ENCODE results near the gene OGFOD3.
"Not testable (repeated sequence)": the region's sequence is repeated elsewhere in the genome, so short reads cannot be mapped to it uniquely, and the experiment has no call there.

Gene OGFOD3

DNA sequence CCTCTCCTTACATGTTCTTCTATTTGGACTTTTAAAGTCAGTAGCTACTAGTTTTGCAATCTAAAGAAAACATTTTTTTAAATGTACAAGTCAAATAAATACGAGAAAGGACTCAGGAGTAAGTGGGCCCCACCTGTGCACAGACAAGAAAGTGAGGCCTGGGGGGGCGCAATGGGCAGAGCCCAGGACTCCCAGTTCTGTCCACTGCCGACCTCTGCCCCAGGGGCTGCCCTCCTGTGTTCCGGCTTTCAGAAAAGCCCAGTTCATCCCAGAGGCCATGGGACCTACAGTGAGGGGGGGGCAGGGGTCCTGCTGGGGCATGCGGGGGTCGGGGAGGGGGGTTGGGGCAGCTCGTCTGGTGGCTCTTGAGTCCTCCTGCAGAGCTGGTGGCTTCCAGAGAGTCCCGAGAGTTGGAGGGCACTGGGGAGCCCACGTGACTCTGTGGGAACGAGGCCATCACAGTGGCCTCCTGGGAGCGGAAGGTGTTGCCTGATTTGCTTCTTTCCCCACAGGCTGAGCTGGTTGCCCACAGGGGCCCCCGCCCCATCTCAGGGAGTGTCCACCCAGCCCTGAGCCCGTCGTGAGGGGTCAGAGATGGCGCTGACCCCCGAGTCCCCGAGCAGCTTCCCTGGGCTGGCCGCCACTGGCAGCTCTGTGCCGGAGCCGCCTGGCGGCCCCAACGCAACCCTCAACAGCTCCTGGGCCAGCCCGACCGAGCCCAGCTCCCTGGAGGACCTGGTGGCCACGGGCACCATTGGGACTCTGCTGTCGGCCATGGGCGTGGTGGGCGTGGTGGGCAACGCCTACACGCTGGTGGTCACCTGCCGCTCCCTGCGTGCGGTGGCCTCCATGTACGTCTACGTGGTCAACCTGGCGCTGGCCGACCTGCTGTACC is 44.4 kb downstream of the OGFOD3 start:
- no peaks in the 10 kb centered on the region for H3K9me3 ChIP-seq (ENCODE audit: insufficient read depth, low read length)
- no peaks in the 10 kb centered on the region for H3K27me3 ChIP-seq (ENCODE audit: low read length)
- H3K9ac ChIP-seq (ENCODE audit: low read length), result no peak overlapping the region

DNA sequence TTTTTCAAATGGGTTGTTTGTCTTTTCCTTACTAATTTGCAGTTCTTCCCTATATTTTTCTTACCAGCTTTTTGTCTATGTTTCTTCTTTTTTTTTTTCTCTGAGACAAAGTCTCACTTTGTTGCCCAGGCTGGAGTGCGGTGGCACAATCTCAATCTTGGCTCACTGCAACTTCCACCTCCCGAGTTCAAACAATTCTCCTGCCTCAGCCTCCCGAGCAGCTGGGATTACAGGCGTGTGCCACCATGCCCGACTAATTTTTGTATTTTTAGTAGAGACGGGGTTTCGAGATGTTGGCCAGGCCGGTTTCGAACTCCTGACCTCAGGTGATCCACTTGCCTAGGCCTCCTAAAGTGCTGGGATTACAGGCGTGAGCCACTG is 45.3 kb downstream of the OGFOD3 start:
- not testable (repeated sequence) for H3K27me3 ChIP-seq (ENCODE audit: low read length); H3K36me3 ChIP-seq (ENCODE audit: low read length); H3F3A ChIP-seq (ENCODE audit: insufficient read depth); H3K79me2 ChIP-seq (ENCODE audit: insufficient read depth, low read length); H3K4me3 ChIP-seq (ENCODE audit: insufficient read depth, low read length, poor library complexity, severe bottlenecking); H2AFZ ChIP-seq (ENCODE audit: low read depth, low read length, severe bottlenecking); H4K20me1 ChIP-seq (ENCODE audit: low read depth, low read length); H3K27ac ChIP-seq (ENCODE audit: low read depth, low read length); H3K4me2 ChIP-seq (ENCODE audit: low read depth, low read length, poor library complexity, severe bottlenecking); H3K9me2 ChIP-seq (replicated peaks; ENCODE audit: insufficient read depth, low read length); H3K9ac ChIP-seq (ENCODE audit: low read length); H3K9me3 ChIP-seq (ENCODE audit: insufficient read depth, low read length)

More for the DNA sequence above, 44.4 kb downstream of the OGFOD3 start:
- Histone ChIP-seq H3K36me3 (ENCODE audit: low read length) (no peaks in the 10 kb centered on the region), H3K4me3 (ENCODE audit: insufficient read depth, low read length, poor library complexity, severe bottlenecking) (no peak overlapping the region), H3K79me2 (ENCODE audit: insufficient read depth, low read length) (no peaks in the 10 kb centered on the region), H2AFZ (ENCODE audit: low read depth, low read length, severe bottlenecking) (no peak overlapping the region), H3F3A (ENCODE audit: insufficient read depth) (no peaks in the 10 kb centered on the region), H3K27ac (ENCODE audit: low read depth, low read length) (no peak overlapping the region), H3K9me2 (replicated peaks; ENCODE audit: insufficient read depth, low read length) (no peaks in the 10 kb centered on the region), H4K20me1 (ENCODE audit: low read depth, low read length) (no peaks in the 10 kb centered on the region), H3K4me2 (ENCODE audit: low read depth, low read length, poor library complexity, severe bottlenecking) (no peak overlapping the region)
- TF ChIP-seq, protein P1, sequence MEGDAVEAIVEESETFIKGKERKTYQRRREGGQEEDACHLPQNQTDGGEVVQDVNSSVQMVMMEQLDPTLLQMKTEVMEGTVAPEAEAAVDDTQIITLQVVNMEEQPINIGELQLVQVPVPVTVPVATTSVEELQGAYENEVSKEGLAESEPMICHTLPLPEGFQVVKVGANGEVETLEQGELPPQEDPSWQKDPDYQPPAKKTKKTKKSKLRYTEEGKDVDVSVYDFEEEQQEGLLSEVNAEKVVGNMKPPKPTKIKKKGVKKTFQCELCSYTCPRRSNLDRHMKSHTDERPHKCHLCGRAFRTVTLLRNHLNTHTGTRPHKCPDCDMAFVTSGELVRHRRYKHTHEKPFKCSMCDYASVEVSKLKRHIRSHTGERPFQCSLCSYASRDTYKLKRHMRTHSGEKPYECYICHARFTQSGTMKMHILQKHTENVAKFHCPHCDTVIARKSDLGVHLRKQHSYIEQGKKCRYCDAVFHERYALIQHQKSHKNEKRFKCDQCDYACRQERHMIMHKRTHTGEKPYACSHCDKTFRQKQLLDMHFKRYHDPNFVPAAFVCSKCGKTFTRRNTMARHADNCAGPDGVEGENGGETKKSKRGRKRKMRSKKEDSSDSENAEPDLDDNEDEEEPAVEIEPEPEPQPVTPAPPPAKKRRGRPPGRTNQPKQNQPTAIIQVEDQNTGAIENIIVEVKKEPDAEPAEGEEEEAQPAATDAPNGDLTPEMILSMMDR (IDR thresholded peaks at IDR 0.05; ENCODE audit: insufficient read depth, low read length, poor library complexity, severe bottlenecking), result no peak
- TF ChIP-seq EZH2phosphoT487 (conservative IDR thresholded peaks at IDR 0.05; ENCODE audit: low read length), result no peak

DNA sequence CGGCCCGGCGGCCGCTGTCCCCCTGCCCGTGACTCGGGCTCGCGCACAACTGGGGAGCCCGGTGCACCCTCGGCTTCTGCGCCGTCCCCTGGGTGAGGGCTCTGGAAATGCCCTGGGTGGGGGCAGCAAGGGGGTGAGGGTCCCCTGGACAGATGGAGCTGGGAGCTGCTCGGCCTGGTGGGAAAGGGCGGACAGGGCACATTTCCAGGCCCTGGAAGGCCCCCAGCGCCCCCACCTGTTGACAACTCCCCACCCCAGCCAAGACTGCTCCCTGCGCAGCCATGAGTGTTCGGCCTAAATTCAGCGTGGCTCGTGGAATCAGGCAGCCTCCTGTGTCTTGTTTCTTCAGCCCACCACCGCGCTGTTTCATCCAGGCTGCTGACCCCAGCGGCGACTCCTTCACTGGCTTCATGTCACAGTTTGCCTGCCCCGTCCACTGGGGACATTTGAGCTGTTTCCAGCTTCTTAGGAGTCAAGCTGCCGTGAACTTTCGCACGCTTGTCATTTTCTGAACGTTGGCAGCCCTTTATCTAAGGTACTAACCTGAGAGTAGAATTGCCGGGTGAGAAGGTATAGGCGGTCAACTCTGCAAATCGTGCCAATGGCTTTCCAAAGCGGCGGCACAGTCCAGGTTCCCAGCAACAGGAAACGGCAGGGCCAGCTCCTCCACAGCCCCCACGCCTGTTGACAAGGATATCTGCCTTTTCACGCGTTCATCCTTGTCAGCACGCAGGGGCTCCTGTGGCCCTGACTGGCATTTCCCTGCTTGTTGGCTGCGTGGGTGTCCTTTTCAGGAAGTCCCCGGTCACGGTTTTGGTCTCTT is 45.9 kb downstream of the OGFOD3 start:
- Histone ChIP-seq H3K36me3 (ENCODE audit: low read length) (no peaks in the 10 kb centered on the region), H3K4me3 (ENCODE audit: insufficient read depth, low read length, poor library complexity, severe bottlenecking) (no peak overlapping the region), H3K9me2 (replicated peaks; ENCODE audit: insufficient read depth, low read length) (no peaks in the 10 kb centered on the region), H3K9ac (ENCODE audit: low read length) (no peak overlapping the region), H2AFZ (ENCODE audit: low read depth, low read length, severe bottlenecking) (no peak overlapping the region), H3F3A (ENCODE audit: insufficient read depth) (peaks cover 1% of the 10 kb centered on the region; the same call in 1 of the 2 replicates), H3K27ac (ENCODE audit: low read depth, low read length) (no peak overlapping the region), H3K79me2 (ENCODE audit: insufficient read depth, low read length) (no peaks in the 10 kb centered on the region), H3K9me3 (ENCODE audit: insufficient read depth, low read length) (no peaks in the 10 kb centered on the region), H3K27me3 (ENCODE audit: low read length) (no peaks in the 10 kb centered on the region), H3K4me2 (ENCODE audit: low read depth, low read length, poor library complexity, severe bottlenecking) (no peak overlapping the region), H4K20me1 (ENCODE audit: low read depth, low read length) (no peaks in the 10 kb centered on the region)
- no peak for TF ChIP-seq EZH2phosphoT487 (conservative IDR thresholded peaks at IDR 0.05; ENCODE audit: low read length)
- TF ChIP-seq, protein P1 (IDR thresholded peaks at IDR 0.05; ENCODE audit: insufficient read depth, low read length, poor library complexity, severe bottlenecking), result no peak

Measured in SU-DHL-6 (cell line).